ENCODE data around the gene TICRR.
A peak's percentile ranks its signal among the peaks of the same experiment; 100 is the strongest.

The TICRR gene

DNA sequence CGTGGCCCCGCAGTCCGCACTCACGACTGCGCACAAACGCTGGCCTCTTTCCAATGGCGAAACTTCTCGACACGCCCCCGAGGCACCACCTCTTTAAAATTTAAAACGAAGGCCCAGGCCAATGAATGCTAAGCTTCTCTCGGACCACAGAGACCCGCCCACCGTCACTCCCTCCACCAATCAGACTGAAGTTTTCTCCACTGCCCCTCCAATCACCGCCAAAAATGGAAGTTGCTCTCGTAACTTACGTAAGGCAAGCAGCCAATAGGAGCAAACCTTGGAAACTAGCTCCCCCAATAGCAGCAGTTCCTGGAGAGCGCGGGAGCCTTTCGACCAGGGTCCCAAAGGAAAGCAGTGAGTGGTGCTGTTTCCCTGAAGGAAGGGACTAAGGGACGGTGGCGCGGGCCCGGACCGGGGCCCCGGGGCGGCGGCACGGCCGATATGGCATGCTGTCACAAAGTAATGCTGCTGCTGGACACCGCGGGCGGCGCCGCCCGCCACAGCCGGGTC is at the start of gene TICRR:
TSS of gene TICRR (plus strand) at position 324 of the 510 bp plus-strand sequence. CDS start at position 442, 118 bp downstream.
- Histone ChIP-seq H3K27me3 (ENCODE audit: control insufficient read depth in 1 of 2, insufficient read depth in 2 of 2, low read length in 2 of 2) (no peaks in the 10 kb centered on the region), H3K9ac (ENCODE audit: low read depth in 1 of 2, low read length in 2 of 2) (peak within 1 kb of the TSS; percentile 16 to 41), H3K4me3 (ENCODE audit: low read depth in 1 of 2, low read length in 2 of 2) (peak within 1 kb of the TSS; percentile 83 to 84), H3K27ac (ENCODE audit: low read depth, low read length) (no peak within 1 kb of the TSS), H3K36me3 (ENCODE audit: control insufficient read depth in 1 of 2, insufficient read depth in 2 of 2, low read length in 2 of 2) (no peaks in the 10 kb centered on the region), H3K9me3 (ENCODE audit: control insufficient read depth in 1 of 2, low read length in 2 of 2) (no peaks in the 10 kb centered on the region), H3K4me1 (ENCODE audit: control insufficient read depth in 1 of 2, insufficient read depth in 2 of 2, low read length in 2 of 2) (peaks cover 4 to 8% of the 10 kb centered on the region in 2 donors)

DNA sequence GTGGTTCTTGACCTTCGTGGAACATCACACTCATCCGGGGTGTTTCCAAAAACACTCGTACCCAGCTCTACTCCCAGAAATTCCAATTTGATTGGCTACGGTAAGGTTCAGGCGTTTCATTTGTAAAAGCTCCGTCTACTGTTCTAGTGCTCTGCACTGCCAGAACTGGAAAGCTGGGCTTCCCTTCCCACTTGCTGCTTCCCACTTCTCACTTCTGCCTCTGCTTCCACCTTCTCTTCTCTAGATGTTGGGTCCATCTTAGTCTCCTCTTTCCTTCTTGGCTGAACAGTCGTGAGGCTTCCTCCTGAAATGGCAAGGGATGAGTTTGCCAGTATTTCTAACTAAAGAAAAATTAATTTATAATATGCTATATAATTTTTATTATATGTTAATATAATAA is 49.1 kb upstream of the TICRR start:
- no peaks in the 10 kb centered on the region for H3K9me3 ChIP-seq (ENCODE audit: control insufficient read depth in 1 of 2, low read length in 2 of 2)
- H3K9ac ChIP-seq (ENCODE audit: low read depth in 1 of 2, low read length in 2 of 2): no peak overlapping the region
- H3K4me3 ChIP-seq (ENCODE audit: low read depth in 1 of 2, low read length in 2 of 2): no peak overlapping the region
- H3K4me1 ChIP-seq (ENCODE audit: control insufficient read depth in 1 of 2, insufficient read depth in 2 of 2, low read length in 2 of 2): no peaks in the 10 kb centered on the region
- no peak overlapping the region for H3K27ac ChIP-seq (ENCODE audit: low read depth, low read length)
- H3K36me3 ChIP-seq (ENCODE audit: control insufficient read depth in 1 of 2, insufficient read depth in 2 of 2, low read length in 2 of 2): no peaks in the 10 kb centered on the region
- no peaks in the 10 kb centered on the region for H3K27me3 ChIP-seq (ENCODE audit: control insufficient read depth in 1 of 2, insufficient read depth in 2 of 2, low read length in 2 of 2)

GRCh38 chr15:89526601-89527441 is 48.4 kb upstream of the TICRR start:
- H3K9ac ChIP-seq (ENCODE audit: low read depth in 1 of 2, low read length in 2 of 2): no peak overlapping the region
- H3K9me3 ChIP-seq (ENCODE audit: control insufficient read depth in 1 of 2, low read length in 2 of 2): no peaks in the 10 kb centered on the region
- no peak overlapping the region for H3K27ac ChIP-seq (ENCODE audit: low read depth, low read length)
- H3K4me1 ChIP-seq (ENCODE audit: control insufficient read depth in 1 of 2, insufficient read depth in 2 of 2, low read length in 2 of 2): no peaks in the 10 kb centered on the region
- H3K36me3 ChIP-seq (ENCODE audit: control insufficient read depth in 1 of 2, insufficient read depth in 2 of 2, low read length in 2 of 2): no peaks in the 10 kb centered on the region
- H3K4me3 ChIP-seq (ENCODE audit: low read depth in 1 of 2, low read length in 2 of 2): no peak overlapping the region
- H3K27me3 ChIP-seq (ENCODE audit: control insufficient read depth in 1 of 2, insufficient read depth in 2 of 2, low read length in 2 of 2): no peaks in the 10 kb centered on the region

DNA sequence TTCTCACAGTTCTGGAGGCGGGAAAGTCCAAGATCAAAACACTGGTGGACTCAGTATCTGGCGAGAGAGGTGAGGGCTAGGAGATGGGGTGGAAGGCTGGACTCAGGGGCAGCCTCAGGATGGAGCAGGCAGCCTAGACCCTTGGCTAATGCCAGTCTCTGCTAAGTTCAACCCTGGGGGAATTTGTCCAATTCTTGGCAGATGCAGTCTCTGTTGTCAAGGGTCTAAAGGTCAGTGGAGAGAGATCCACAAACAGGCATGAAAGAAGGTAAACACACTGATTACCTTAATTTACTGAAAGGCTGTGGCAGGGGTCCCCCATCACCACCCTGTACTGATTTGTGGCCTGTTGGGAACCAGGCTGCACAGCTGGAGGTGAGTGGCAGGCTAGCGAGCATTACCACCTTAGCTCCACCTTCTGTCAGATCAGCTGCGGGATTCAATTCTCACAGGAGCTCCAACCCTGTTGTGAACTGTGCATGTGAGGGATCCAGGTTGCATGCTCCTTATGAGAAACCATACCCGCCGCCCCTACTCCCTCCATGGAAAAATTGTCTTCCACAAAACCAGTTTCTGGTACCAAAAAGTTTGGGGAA is 46.4 kb upstream of the TICRR start:
- H3K4me3 ChIP-seq (ENCODE audit: low read depth in 1 of 2, low read length in 2 of 2): no peak overlapping the region
- H3K27ac ChIP-seq (ENCODE audit: low read depth, low read length): no peak overlapping the region
- no peaks in the 10 kb centered on the region for H3K9me3 ChIP-seq (ENCODE audit: control insufficient read depth in 1 of 2, low read length in 2 of 2)
- H3K9ac ChIP-seq (ENCODE audit: low read depth in 1 of 2, low read length in 2 of 2): no peak overlapping the region
- no peaks in the 10 kb centered on the region for H3K4me1 ChIP-seq (ENCODE audit: control insufficient read depth in 1 of 2, insufficient read depth in 2 of 2, low read length in 2 of 2)
- H3K36me3 ChIP-seq (ENCODE audit: control insufficient read depth in 1 of 2, insufficient read depth in 2 of 2, low read length in 2 of 2): no peaks in the 10 kb centered on the region
- H3K27me3 ChIP-seq (ENCODE audit: control insufficient read depth in 1 of 2, insufficient read depth in 2 of 2, low read length in 2 of 2): no peaks in the 10 kb centered on the region

DNA sequence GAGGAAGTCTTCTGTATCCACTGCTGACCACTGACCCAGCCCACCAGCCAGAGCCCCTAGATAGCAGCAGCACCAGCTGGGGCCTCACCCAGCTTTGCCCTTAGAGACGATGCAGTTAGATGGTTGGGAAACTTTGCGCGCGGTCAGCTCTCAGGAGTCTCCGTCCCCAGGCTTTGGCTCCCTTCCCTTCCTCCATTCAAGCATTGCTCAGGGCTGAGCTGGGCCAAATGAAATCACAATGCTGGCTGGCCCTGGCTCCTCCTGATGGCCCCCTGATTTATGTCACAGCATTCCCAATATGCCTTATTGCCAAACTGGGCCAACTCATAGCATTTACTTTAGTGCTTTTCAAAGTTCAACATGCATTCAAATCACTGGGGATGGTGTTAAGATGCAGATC is 44.3 kb upstream of the TICRR start:
- no peaks in the 10 kb centered on the region for H3K9me3 ChIP-seq (ENCODE audit: control insufficient read depth in 1 of 2, low read length in 2 of 2)
- H3K9ac ChIP-seq (ENCODE audit: low read depth in 1 of 2, low read length in 2 of 2): no peak overlapping the region
- no peaks in the 10 kb centered on the region for H3K36me3 ChIP-seq (ENCODE audit: control insufficient read depth in 1 of 2, insufficient read depth in 2 of 2, low read length in 2 of 2)
- no peaks in the 10 kb centered on the region for H3K4me1 ChIP-seq (ENCODE audit: control insufficient read depth in 1 of 2, insufficient read depth in 2 of 2, low read length in 2 of 2)
- no peak overlapping the region for H3K27ac ChIP-seq (ENCODE audit: low read depth, low read length)
- H3K4me3 ChIP-seq (ENCODE audit: low read depth in 1 of 2, low read length in 2 of 2): no peak overlapping the region
- H3K27me3 ChIP-seq (ENCODE audit: control insufficient read depth in 1 of 2, insufficient read depth in 2 of 2, low read length in 2 of 2): no peaks in the 10 kb centered on the region

GRCh38 chr15:89531796-89532537 is 43.3 kb upstream of the TICRR start:
- Histone ChIP-seq H3K9me3 (ENCODE audit: control insufficient read depth in 1 of 2, low read length in 2 of 2) (no peaks in the 10 kb centered on the region), H3K36me3 (ENCODE audit: control insufficient read depth in 1 of 2, insufficient read depth in 2 of 2, low read length in 2 of 2) (no peaks in the 10 kb centered on the region), H3K27ac (ENCODE audit: low read depth, low read length) (no peak overlapping the region), H3K4me1 (ENCODE audit: control insufficient read depth in 1 of 2, insufficient read depth in 2 of 2, low read length in 2 of 2) (no peaks in the 10 kb centered on the region), H3K27me3 (ENCODE audit: control insufficient read depth in 1 of 2, insufficient read depth in 2 of 2, low read length in 2 of 2) (no peaks in the 10 kb centered on the region), H3K9ac (ENCODE audit: low read depth in 1 of 2, low read length in 2 of 2) (no peak overlapping the region), H3K4me3 (ENCODE audit: low read depth in 1 of 2, low read length in 2 of 2) (no peak overlapping the region)

DNA sequence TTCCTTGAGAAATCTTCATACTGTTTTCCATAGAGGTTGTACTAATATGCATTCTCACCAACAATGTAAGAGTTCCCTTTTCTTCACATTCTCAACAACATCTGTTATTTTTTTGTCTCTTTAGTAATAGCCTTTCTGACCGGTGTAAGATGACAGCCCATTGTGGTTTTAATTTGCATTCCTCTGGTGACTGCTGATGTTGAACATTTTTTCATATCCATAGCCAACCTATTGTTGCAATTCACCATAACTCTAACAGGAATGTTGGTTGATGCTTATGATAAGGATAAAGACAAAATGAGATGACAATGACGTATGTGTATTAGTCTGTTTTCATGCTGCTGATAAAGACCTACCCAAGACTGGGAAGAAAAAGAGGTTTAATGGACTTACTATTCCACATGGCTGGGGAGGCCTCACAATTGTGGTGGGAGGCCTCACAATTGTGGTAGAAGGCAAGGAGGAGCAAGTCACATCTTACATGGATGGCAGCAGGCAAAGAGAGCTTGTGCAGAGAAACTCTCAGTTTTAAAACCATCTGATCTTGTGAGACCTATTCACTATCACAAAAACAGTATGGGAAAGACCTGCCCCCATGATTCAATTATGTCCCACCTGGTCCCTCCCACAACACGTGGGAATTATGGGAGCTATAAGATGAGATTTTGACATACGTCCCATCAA is 41.3 kb upstream of the TICRR start:
- no peak overlapping the region for H3K4me3 ChIP-seq (ENCODE audit: low read depth in 1 of 2, low read length in 2 of 2)
- H3K36me3 ChIP-seq (ENCODE audit: control insufficient read depth in 1 of 2, insufficient read depth in 2 of 2, low read length in 2 of 2): no peaks in the 10 kb centered on the region
- peaks cover 0 to 4% of the 10 kb centered on the region in 2 donors for H3K9me3 ChIP-seq (ENCODE audit: control insufficient read depth in 1 of 2, low read length in 2 of 2)
- H3K4me1 ChIP-seq (ENCODE audit: control insufficient read depth in 1 of 2, insufficient read depth in 2 of 2, low read length in 2 of 2): no peaks in the 10 kb centered on the region
- H3K27me3 ChIP-seq (ENCODE audit: control insufficient read depth in 1 of 2, insufficient read depth in 2 of 2, low read length in 2 of 2): no peaks in the 10 kb centered on the region
- H3K27ac ChIP-seq (ENCODE audit: low read depth, low read length): no peak overlapping the region
- H3K9ac ChIP-seq (ENCODE audit: low read depth in 1 of 2, low read length in 2 of 2): no peak overlapping the region

- no peak overlapping the region for H3K4me3 ChIP-seq (ENCODE audit: low read depth in 1 of 2, low read length in 2 of 2)
- no peaks in the 10 kb centered on the region for H3K4me1 ChIP-seq (ENCODE audit: control insufficient read depth in 1 of 2, insufficient read depth in 2 of 2, low read length in 2 of 2)
- H3K27ac ChIP-seq (ENCODE audit: low read depth, low read length): no peak overlapping the region
- H3K27me3 ChIP-seq (ENCODE audit: control insufficient read depth in 1 of 2, insufficient read depth in 2 of 2, low read length in 2 of 2): no peaks in the 10 kb centered on the region
- H3K9me3 ChIP-seq (ENCODE audit: control insufficient read depth in 1 of 2, low read length in 2 of 2): peaks cover 0 to 4% of the 10 kb centered on the region in 2 donors
- no peak overlapping the region for H3K9ac ChIP-seq (ENCODE audit: low read depth in 1 of 2, low read length in 2 of 2)
- no peaks in the 10 kb centered on the region for H3K36me3 ChIP-seq (ENCODE audit: control insufficient read depth in 1 of 2, insufficient read depth in 2 of 2, low read length in 2 of 2)
Measured at GRCh38 chr15:89539027-89539426, 36.2 kb upstream of the TICRR start.

DNA sequence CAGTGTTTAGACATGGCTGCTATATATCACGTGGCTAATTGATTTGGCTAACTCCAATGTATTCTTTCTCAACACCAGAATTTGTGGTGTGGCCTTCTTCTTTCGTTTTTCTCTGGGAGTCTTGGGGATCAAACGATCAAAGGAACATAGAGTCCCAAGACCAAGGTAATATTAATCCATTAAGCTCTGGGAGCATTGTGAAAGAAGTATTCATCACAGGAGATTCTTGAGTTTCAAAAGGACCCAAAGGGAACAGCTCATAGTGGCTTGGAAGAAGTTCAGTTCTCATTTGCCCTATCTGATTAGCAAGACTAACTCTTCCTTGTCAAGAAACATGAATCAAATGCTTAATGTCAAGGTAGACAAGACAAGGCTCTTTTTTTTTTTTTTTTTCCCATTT is 32.9 kb upstream of the TICRR start:
- no peak overlapping the region for H3K4me3 ChIP-seq (ENCODE audit: low read depth in 1 of 2, low read length in 2 of 2)
- peaks cover 0 to 4% of the 10 kb centered on the region in 2 donors for H3K9me3 ChIP-seq (ENCODE audit: control insufficient read depth in 1 of 2, low read length in 2 of 2)
- H3K36me3 ChIP-seq (ENCODE audit: control insufficient read depth in 1 of 2, insufficient read depth in 2 of 2, low read length in 2 of 2): no peaks in the 10 kb centered on the region
- H3K4me1 ChIP-seq (ENCODE audit: control insufficient read depth in 1 of 2, insufficient read depth in 2 of 2, low read length in 2 of 2): no peaks in the 10 kb centered on the region
- H3K9ac ChIP-seq (ENCODE audit: low read depth in 1 of 2, low read length in 2 of 2): no peak overlapping the region
- no peaks in the 10 kb centered on the region for H3K27me3 ChIP-seq (ENCODE audit: control insufficient read depth in 1 of 2, insufficient read depth in 2 of 2, low read length in 2 of 2)
- H3K27ac ChIP-seq (ENCODE audit: low read depth, low read length): no peak overlapping the region

Data from duodenal mucosa (tissue), 2 donors.